ENCODE measurements around the gene HOXA4.

- TF ChIP-seq CTCF (IDR thresholded peaks at IDR 0.05) = no peak
- no peak for TF ChIP-seq POLR2AphosphoS5 (IDR thresholded peaks at IDR 0.05; ENCODE audit: insufficient read depth in 1 of 2, low read depth in 1 of 2)
- TF ChIP-seq POLR2A (IDR thresholded peaks at IDR 0.05) = no peak
These were observed 51.2 kb downstream of the HOXA4 start for GRCh38 chr7:27079234-27079975.
